Stimulated activated CD8-positive, alpha-beta memory T cell treated with anti-CD3 and anti-CD28 coated beads, Interleukin-7, amount 100 ng/mL, for 1 hour (primary cell): Measurements from ENCODE around the gene TNRC18.
"Not testable (repeated sequence)": the region's sequence is repeated elsewhere in the genome, so short reads cannot be mapped to it uniquely, and the experiment has no call there.

Experiments
- DNase-seq, 2 donors: peaks; one replicate each; pipeline ENCODE4 v3.0.0-alpha.2; 2020; ENCODE audit warnings: low read depth in 2 of 2

Gene TNRC18

GRCh38 chr7:5350174-5350463 is 73.5 kb downstream of the TNRC18 start:
- DNase-seq, result no peak

DNA sequence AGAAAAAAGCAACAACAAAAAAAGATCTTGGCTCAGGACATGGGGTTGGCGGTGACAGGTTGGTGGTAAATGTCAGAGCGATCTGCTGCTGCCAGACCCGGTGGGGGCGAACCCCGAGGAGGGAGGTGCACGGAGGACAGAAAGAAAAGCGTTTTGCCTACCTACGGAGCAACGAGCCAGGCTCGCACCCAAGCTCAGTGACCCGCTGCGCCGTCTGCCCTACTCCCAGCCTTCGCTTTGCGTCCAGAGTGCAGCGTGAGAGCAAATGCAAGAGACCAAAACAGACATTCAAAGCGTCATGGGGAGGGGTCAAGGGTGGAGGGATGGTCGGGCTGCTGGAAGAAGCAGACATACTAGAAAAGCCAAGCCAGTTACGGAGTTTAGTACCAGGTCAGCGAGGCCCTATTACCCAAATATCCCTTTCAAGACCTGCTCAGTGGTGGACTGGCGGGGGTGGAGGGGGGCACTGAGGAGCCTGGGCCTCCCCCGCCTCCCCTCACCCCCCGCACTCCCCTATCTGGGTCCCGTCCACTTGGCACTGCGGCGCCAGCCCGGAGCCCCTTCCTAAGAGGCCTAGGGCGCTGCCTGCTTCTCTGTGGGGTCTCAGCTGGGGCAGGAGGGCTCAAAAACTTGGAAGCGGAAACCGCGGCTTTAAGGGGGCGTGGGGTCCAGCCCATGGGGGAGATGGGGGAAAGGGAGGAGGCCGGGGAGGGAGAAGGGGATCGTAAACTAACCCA is 74.0 kb downstream of the TNRC18 start:
- DNase-seq, result no peak

GRCh38 chr7:5349005-5349380 is 74.6 kb downstream of the TNRC18 start:
- no peak for DNase-seq

DNA sequence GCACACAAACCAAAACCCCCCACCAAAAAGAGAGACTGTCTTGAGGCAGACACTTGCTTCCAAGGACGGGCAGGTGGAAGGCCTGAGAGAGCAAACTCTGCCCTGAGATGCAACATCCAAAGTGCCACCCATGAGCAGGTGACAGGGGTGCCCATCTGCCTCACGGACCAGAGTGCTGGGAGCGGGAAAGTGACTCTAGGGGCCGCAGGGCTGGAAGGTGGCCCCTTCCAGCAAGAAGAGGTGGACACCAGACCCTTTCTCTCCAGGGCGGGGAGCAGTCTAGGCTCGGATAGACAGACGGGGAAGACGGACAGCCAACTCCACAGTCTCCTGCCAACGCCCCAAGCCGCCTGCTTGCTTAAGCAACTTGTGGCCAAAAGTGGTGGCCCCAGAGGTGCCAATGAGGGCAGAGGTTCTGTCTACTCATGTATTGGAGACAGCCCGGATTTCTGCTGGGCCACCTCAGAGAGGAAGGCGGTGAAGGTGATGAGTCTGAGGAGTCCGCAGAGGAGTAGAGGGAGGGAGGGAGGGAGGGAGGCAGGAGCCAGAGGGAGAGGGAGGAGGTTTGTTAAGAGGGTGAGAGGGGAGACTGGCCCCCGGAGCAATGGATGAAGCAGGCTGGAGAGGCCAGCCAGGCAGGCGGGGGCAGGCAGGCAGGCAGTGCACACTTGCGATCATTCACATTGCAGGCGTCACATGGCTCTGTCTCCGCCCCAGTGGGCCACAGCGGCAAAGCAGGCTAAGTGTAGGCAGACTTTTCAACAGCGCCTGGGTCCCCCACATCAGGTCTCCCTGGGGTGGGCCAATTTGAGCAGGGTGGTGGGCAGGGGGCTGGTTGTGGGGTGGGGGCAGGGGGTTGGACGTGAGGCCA is 75.3 kb downstream of the TNRC18 start:
- no peak for DNase-seq

- DNase-seq, result no peak
These were observed 78.0 kb downstream of the TNRC18 start for GRCh38 chr7:5345671-5346070.

- no peak for DNase-seq
These were observed 78.5 kb downstream of the TNRC18 start for GRCh38 chr7:5345171-5345570.

- no peak for DNase-seq
These were observed 79.3 kb downstream of the TNRC18 start for GRCh38 chr7:5344342-5344741.

DNA sequence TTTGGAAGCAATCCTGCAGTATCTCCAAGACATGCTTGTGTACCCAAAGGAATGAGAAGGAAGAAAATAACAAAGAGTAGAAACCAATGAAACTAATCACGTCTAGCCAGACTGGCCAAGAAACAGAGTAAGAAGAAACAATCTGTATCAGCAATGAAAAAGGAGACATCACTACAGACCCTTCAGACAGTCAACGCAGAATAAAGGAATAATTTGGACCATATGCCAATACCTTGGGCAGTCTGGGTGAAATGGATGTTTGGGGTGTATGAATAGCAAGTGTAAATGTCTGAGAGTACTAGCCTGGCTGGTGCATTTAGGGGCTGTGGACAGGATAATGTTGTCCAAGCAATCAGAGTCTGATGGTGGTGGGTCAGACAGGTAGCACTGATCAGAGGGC is 79.8 kb downstream of the TNRC18 start:
- DNase-seq, result no peak

- DNase-seq, result no peak
These were observed 81.0 kb downstream of the TNRC18 start for GRCh38 chr7:5342631-5343030.

DNA sequence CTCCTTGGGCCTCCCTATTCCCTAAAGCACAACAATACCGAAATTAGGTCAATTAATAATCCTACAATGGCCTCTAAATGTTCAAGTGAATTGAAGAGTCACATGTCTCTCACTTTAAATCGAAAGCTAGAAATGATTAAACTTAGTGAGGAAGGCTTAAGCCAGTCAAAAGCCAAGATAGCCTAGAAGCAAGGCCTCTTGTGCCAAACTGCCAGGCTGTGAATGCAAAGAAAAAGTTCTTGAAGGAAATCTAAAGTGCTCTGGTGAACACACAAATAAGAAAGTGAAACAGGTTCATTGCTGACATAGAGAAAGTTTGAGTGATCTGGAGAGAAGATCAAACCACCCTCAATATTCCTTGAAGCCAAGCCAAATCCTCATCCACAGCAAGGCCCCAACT is 83.7 kb downstream of the TNRC18 start:
- no peak for DNase-seq

DNA sequence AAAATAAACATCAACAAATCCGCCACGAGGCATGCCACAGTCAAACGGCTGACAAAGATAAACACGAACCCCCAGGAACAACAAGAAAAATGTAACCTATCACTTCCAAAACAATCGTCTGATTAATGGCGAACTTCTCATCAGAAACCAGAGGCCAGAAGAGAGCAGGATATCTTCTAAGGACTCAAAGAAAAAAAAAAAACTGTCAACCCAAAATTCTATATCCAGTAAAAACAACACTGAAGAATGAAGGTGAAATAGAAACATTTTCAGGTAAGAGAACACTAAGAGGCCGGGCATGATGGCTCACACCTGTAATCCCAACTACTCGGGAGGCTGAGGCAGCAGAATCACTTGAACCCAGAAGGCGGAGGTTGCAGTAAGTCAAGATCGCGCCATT is 86.6 kb downstream of the TNRC18 start:
- no peak for DNase-seq

GRCh38 chr7:5334671-5335070 is 89.0 kb downstream of the TNRC18 start:
- DNase-seq, result no peak

- no peak for DNase-seq
These were observed 90.3 kb downstream of the TNRC18 start for GRCh38 chr7:5333121-5334045.

- no peak for DNase-seq
These were observed 91.1 kb downstream of the TNRC18 start for GRCh38 chr7:5332579-5332978.

GRCh38 chr7:5330288-5330687 is 93.3 kb downstream of the TNRC18 start:
- no peak for DNase-seq

- DNase-seq, result no peak
These were observed 98.7 kb downstream of the TNRC18 start for GRCh38 chr7:5324961-5325360.

- DNase-seq, result not testable (repeated sequence)
These were observed 99.5 kb downstream of the TNRC18 start for GRCh38 chr7:5323800-5324781.

DNA sequence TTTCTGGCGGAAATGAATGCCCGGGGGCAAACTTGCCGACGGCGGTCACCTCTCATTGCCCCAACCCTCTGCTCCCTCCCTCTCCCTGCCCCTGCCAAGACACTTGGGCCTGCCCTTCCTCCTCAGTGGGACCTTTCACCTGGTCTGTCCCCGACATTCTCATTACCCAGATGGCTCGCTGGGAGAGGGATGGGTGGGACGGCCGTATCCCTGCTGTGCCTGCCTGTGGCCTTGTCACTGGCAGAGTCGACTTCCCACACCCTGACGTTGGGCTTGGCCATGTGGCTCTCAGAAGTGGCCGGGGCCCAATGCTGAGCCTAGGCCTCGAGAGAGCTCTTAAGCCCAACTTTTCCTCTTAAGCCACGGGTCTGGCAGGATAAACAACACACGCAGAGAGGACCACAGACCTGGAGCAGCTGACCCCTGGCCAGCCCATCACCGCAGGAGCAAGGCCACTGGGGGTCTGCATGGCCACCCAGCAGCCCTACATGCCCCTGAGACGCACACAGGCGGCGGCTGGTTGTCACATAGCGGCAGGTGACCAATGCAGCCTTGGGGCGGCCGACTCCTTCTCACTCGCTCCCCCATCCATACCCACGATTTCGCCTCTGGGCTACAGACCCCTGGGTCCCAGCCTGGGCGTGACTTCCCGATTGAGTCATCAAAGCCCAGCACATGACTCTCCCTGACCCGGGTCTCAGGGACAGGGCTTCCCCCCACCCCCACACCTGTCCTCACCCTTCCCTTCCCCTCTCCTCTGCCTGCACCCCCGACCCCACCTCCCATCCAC is 100.8 kb downstream of the TNRC18 start:
- DNase-seq, result no peak

DNA sequence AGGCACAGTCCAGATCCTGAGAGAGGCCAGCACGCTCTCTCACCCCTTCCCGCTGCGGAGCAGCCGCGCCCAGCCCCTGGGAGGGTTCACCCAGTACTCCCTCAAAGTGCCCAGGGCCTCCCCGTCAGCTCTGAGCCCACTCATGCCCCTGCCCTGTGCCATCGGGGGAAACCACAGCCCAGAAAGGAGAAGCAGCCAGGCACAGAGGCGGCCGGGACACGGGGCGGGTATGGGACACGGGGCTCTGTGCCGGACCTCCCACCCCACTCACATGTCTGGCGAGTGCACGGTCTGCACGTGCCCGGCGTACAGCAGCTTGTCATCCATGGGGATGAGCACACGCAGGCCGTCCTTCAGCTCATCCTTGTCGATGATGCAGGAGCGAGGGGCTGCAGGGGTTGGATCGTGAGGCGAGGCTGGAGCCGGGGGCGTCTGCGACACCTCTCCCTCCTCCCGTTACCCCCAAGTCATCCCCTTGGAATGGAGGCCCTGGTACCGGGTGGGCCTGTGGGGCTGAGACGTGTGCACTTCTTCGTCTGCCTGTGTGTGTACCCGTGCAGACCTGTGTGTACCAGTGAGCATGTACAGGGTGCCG is 102.7 kb downstream of the TNRC18 start:
- no peak for DNase-seq

GRCh38 chr7:5320391-5320790 is 103.2 kb downstream of the TNRC18 start:
- no peak for DNase-seq
